ENCODE measurements around the gene FBXW8.

GRCh38 chr12:116915326-116915725 is 4.6 kb downstream of the FBXW8 start:
- TF ChIP-seq, protein P1, sequence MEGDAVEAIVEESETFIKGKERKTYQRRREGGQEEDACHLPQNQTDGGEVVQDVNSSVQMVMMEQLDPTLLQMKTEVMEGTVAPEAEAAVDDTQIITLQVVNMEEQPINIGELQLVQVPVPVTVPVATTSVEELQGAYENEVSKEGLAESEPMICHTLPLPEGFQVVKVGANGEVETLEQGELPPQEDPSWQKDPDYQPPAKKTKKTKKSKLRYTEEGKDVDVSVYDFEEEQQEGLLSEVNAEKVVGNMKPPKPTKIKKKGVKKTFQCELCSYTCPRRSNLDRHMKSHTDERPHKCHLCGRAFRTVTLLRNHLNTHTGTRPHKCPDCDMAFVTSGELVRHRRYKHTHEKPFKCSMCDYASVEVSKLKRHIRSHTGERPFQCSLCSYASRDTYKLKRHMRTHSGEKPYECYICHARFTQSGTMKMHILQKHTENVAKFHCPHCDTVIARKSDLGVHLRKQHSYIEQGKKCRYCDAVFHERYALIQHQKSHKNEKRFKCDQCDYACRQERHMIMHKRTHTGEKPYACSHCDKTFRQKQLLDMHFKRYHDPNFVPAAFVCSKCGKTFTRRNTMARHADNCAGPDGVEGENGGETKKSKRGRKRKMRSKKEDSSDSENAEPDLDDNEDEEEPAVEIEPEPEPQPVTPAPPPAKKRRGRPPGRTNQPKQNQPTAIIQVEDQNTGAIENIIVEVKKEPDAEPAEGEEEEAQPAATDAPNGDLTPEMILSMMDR (conservative IDR thresholded peaks at IDR 0.05) = no peak
- TF ChIP-seq EZH2 (IDR thresholded peaks at IDR 0.05; ENCODE audit: low read depth) = no peak

All from PC-9 (cell line).